ENCODE results near the gene SP3.
A peak's percentile ranks its signal among the peaks of the same experiment; 100 is the strongest.

SP3 gene

DNA sequence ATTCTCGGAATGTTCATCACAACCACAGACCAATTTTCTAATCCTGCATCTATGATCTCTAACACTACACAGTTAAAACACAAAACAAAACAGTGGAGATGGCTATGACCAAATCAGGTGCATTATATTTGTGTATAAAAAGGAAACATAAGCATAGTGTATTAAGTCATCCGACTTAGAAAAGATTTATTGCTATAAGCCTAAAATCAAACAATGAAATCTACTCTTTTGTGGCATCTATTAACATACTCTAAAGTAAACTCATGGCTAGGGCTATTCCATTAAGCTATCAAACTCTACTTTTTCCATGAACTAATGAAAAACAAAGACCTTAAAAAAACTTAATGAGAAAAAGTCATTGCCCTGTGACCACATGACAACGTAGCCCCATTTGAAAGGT lies 8.7 kb downstream of the SP3 start:
- no peaks in the 10 kb centered on the region for H3K9me2 ChIP-seq (replicated peaks; ENCODE audit: control insufficient read depth, low read length)
- H3K27me3 ChIP-seq (ENCODE audit: control insufficient read depth, low read length), result no peaks in the 10 kb centered on the region
- no peak overlapping the region for H3K4me2 ChIP-seq (ENCODE audit: low read length)
- no peak overlapping the region for H3K4me3 ChIP-seq (ENCODE audit: low read length)
- H3K9me3 ChIP-seq (ENCODE audit: control insufficient read depth, insufficient read depth, low read length), result no peaks in the 10 kb centered on the region
- peaks cover 100% of the 10 kb centered on the region for H3K79me2 ChIP-seq (ENCODE audit: control insufficient read depth, low read length)
- H3K4me1 ChIP-seq (ENCODE audit: control insufficient read depth, low read length), result peaks cover 47% of the 10 kb centered on the region
- peaks cover 94% of the 10 kb centered on the region for H3K36me3 ChIP-seq (ENCODE audit: control insufficient read depth, low read length)
- H3F3A ChIP-seq (ENCODE audit: control insufficient read depth, insufficient read depth), result 0 out of 2 replicates have a peak, but pooled peaks cover 4% of the 10 kb centered on the region
- H4K20me1 ChIP-seq (ENCODE audit: control insufficient read depth, insufficient read depth, low read depth, low read length), result peaks cover 40% of the 10 kb centered on the region
- TF ChIP-seq EZH2phosphoT487 (IDR thresholded peaks at IDR 0.05; ENCODE audit: borderline replicate concordance, low read length), result no peak
- TF ChIP-seq, protein P1, sequence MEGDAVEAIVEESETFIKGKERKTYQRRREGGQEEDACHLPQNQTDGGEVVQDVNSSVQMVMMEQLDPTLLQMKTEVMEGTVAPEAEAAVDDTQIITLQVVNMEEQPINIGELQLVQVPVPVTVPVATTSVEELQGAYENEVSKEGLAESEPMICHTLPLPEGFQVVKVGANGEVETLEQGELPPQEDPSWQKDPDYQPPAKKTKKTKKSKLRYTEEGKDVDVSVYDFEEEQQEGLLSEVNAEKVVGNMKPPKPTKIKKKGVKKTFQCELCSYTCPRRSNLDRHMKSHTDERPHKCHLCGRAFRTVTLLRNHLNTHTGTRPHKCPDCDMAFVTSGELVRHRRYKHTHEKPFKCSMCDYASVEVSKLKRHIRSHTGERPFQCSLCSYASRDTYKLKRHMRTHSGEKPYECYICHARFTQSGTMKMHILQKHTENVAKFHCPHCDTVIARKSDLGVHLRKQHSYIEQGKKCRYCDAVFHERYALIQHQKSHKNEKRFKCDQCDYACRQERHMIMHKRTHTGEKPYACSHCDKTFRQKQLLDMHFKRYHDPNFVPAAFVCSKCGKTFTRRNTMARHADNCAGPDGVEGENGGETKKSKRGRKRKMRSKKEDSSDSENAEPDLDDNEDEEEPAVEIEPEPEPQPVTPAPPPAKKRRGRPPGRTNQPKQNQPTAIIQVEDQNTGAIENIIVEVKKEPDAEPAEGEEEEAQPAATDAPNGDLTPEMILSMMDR (IDR thresholded peaks at IDR 0.05; ENCODE audit: low read depth, low read length, poor library complexity, severe bottlenecking), result no peak
- H3K27ac ChIP-seq (ENCODE audit: low read depth, low read length), result no peak overlapping the region

DNA sequence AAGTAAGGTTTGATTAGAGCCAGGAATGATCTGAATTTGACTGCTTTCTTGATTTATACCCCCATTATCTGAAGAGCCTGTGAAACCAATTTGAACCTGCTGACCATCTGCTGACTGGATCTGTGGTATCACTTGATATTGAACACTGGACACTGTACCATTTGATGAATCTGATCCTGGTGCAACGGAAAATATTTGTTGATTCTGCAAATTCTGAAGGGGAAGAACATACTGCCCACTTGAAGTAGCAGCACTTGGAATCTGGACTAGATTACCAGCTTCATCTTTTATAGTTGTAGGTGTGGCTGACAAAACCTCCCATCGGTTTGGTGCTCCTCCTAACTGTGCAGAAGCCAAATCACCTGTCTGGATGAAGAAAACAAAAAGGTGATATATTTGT lies 9.3 kb downstream of the SP3 start:
- Histone ChIP-seq H3K4me2 (ENCODE audit: low read length) (no peak overlapping the region), H3K9me3 (ENCODE audit: control insufficient read depth, insufficient read depth, low read length) (no peaks in the 10 kb centered on the region), H3K4me3 (ENCODE audit: low read length) (no peak overlapping the region), H3K27ac (ENCODE audit: low read depth, low read length) (no peak overlapping the region), H3K4me1 (ENCODE audit: control insufficient read depth, low read length) (peaks cover 42% of the 10 kb centered on the region), H3K27me3 (ENCODE audit: control insufficient read depth, low read length) (no peaks in the 10 kb centered on the region), H4K20me1 (ENCODE audit: control insufficient read depth, insufficient read depth, low read depth, low read length) (peaks cover 42% of the 10 kb centered on the region), H3K9me2 (replicated peaks; ENCODE audit: control insufficient read depth, low read length) (no peaks in the 10 kb centered on the region), H3F3A (ENCODE audit: control insufficient read depth, insufficient read depth) (0 out of 2 replicates have a peak, but pooled peaks cover 4% of the 10 kb centered on the region), H3K36me3 (ENCODE audit: control insufficient read depth, low read length) (peaks cover 94% of the 10 kb centered on the region), H3K79me2 (ENCODE audit: control insufficient read depth, low read length) (peaks cover 100% of the 10 kb centered on the region)
- TF ChIP-seq, protein P1 (IDR thresholded peaks at IDR 0.05; ENCODE audit: low read depth, low read length, poor library complexity, severe bottlenecking), result no peak
- no peak for TF ChIP-seq EZH2phosphoT487 (IDR thresholded peaks at IDR 0.05; ENCODE audit: borderline replicate concordance, low read length)

DNA sequence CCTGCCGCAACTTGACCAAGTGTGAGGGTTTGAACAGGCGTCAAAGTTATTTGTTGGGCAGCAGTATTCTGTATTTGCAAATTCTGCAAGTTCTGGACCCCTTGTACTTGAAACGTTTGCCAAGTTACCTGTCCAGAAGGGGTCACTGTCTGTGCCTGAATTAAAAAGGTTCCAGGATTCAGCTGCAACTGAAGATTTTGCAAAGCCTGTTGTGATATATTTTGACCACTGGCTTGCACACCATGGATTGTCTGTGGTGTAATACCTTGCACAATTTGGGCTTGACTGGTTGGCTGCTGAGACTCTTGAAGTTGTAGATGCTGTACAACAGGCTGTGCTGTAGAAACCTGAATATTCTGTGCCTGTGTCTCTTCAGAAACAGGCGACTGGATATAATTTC lies 10.2 kb downstream of the SP3 start:
- Histone ChIP-seq H4K20me1 (ENCODE audit: control insufficient read depth, insufficient read depth, low read depth, low read length) (peaks cover 42% of the 10 kb centered on the region), H3F3A (ENCODE audit: control insufficient read depth, insufficient read depth) (0 out of 2 replicates have a peak, but pooled peaks cover 4% of the 10 kb centered on the region), H3K9me3 (ENCODE audit: control insufficient read depth, insufficient read depth, low read length) (no peaks in the 10 kb centered on the region), H3K9me2 (replicated peaks; ENCODE audit: control insufficient read depth, low read length) (no peaks in the 10 kb centered on the region), H3K36me3 (ENCODE audit: control insufficient read depth, low read length) (peaks cover 94% of the 10 kb centered on the region), H3K4me1 (ENCODE audit: control insufficient read depth, low read length) (peaks cover 33% of the 10 kb centered on the region), H3K27me3 (ENCODE audit: control insufficient read depth, low read length) (no peaks in the 10 kb centered on the region), H3K4me2 (ENCODE audit: low read length) (no peak overlapping the region), H3K27ac (ENCODE audit: low read depth, low read length) (no peak overlapping the region), H3K79me2 (ENCODE audit: control insufficient read depth, low read length) (peaks cover 100% of the 10 kb centered on the region), H3K4me3 (ENCODE audit: low read length) (no peak overlapping the region)
- no peak for TF ChIP-seq EZH2phosphoT487 (IDR thresholded peaks at IDR 0.05; ENCODE audit: borderline replicate concordance, low read length)
- TF ChIP-seq, protein P1 (IDR thresholded peaks at IDR 0.05; ENCODE audit: low read depth, low read length, poor library complexity, severe bottlenecking), result peak; percentile 30
